Heart left ventricle (tissue), 16 donors: ENCODE measurements around the gene COL23A1. TPM values are rescaled to one million over a fixed set of nuclear protein-coding genes. Genes with fewer than 3 reads are reported as not detected.

Source experiments
- ATAC-seq, 4 donors: fragments of 200-7000 bp; cut with Tn5 transposase; one replicate each; pipeline ENCODE4 v1.9.1; 2020 to 2022; ENCODE audit warnings: moderate library complexity in 4 of 4, mild to moderate bottlenecking in 3 of 4, moderate number of reproducible peaks in 1 of 4
- DNase-seq, 5 donors: peaks; one replicate each; pipeline ENCODE4 v3.0.0-alpha.2; 2020
- H3K27ac ChIP-seq, 12 donors: fragments of 200-600 bp; sonication (generic) in 4 of 12; one replicate each; pipeline versions ENCODE4 v1.5.0 to v1.8.0; 2016 to 2022; ENCODE audit warnings: mild to moderate bottlenecking in 2 of 12
- H3K27me3 ChIP-seq, 9 donors: fragments of 200-600 bp; sonication (generic) in 2 of 9; one replicate each; pipeline versions ENCODE4 v1.5.1 to v1.8.0; 2016 to 2022; ENCODE audit warnings: mild to moderate bottlenecking in 3 of 9
- H3K36me3 ChIP-seq, 9 donors: fragments of 200-600 bp; sonication (generic) in 2 of 9; one replicate each; pipeline versions ENCODE4 v1.5.0 to v1.8.0; 2018 to 2022; ENCODE audit warnings: mild to moderate bottlenecking in 2 of 9
- H3K4me1 ChIP-seq, 12 donors: fragments of 200-600 bp; sonication (generic) in 4 of 12; one replicate each; pipeline versions ENCODE4 v1.5.0 to v1.8.0; 2016 to 2022; ENCODE audit warnings: mild to moderate bottlenecking in 3 of 12
- H3K4me3 ChIP-seq, 12 donors: fragments of 200-600 bp; sonication (generic) in 4 of 12; one replicate each; pipeline versions ENCODE4 v1.5.0 to v1.8.0; 2017 to 2022; ENCODE audit warnings: mild to moderate bottlenecking in 9 of 12, moderate library complexity in 4 of 12
- H3K9me3 ChIP-seq, 12 donors: fragments of 200-600 bp; sonication (generic) in 4 of 12; one replicate each; pipeline versions ENCODE4 v1.5.0 to v1.8.0; 2016 to 2022; ENCODE audit warnings: mild to moderate bottlenecking in 1 of 12
- CTCF ChIP-seq, 12 donors: fragments of 200-600 bp; sonication (generic) in 4 of 12; IDR thresholded peaks; one replicate each; pipeline versions ENCODE4 v1.5.0 to v1.8.0; 2018 to 2022; ENCODE audit warnings: antibody characterized with exemption in 12 of 12, mild to moderate bottlenecking in 5 of 12
- POLR2A ChIP-seq, 2 donors: fragments of 450-650 bp; IDR thresholded peaks; one replicate each; pipeline ENCODE4 v1.6.1; 2017; ENCODE audit warnings: antibody characterized with exemption in 2 of 2, mild to moderate bottlenecking in 2 of 2, moderate library complexity in 2 of 2
- WGBS, 4 donors: extraction: QIAGEN DNeasy Blood & Tissue Kit in 2 of 4; methylation state at CpG; one replicate each; pipeline versions ENCODE4 v1.1.5 to v1.1.7; 2013 to 2018; 5-methylcytosine and 5-hydroxymethylcytosine counted together
- intact Hi-C, 10 donors: fragments of 100-400 bp; cut with DNase I; formaldehyde crosslinking; loops; one replicate each; pipeline versions ENCODE4 v1.11.1 to v1.14.2; 2022
- polyA plus RNA-seq, 2 donors: library from polyadenylated mRNA; stranded (reverse); fragments of 200-250 nt; gene quantifications; one replicate each; pipeline ENCODE4 v1.2.3, GENCODE V29; 2013
- total RNA-seq, 9 donors: library from RNA; depleted of rRNA in 2 of 9; stranded (reverse); fragments of >200 nt in 2 of 9; fragmentation: NEBNext Ultra II Directional in 3 of 9; extraction: Animal tissue kit (Norgen Biotek cat#: 25700) in 3 of 9; gene quantifications; one replicate each; pipeline versions ENCODE4 v1.1.0 to v1.2.4, GENCODE V29; 2016 to 2023
- donor health status: ischemic (EF 13 %, LVEDD 7.1; RV severe dilation, severe dysfunction).
- donor health status: healthy with polysubstance abuse.
- donor health status: DM: no; HTN: yes; CAD: no.
- donor health status: DM: no; HTN: no; CAD: no.
- donor health status: ischemic (EF 25% LVEDD 6.9; RV normal size, moderate dysfunction).
- donor health status: ischemic (EF 25% LVEDD 5.7; RV mildly dilated, moderate dysfunction).
- donor health status: healthy.
- donor health status: DM: yes; HTN: yes; CAD: no.
- donor health status: ischemic (EF 35%, LVEDD 5.7; RV mildly dilated, moderate dysfunction).
- donor health status: nonischemic (EF 11% LVEDD 7.7; RV severe dilation, severe dysfunction).
- donor health status: DM: yes; HTN: yes; CAD: no.
- donor health status: PGD.
- donor health status: ischemic (EF 29% LVEDD 5.4; RV normal size, mild dysfunction).
- donor health status: nonischemic (EF 23%, LVEDD 6.1; RV moderate dilation, normal function).

Gene COL23A1
- total and polyA plus RNA-seq, 11 donors = 6.0 to 33.0 (median 18.8) TPM

GRCh38 chr5:178411083-178411482 is 179.1 kb downstream of the COL23A1 start:
- intact Hi-C loops = no loop called here
- no peak for ATAC-seq
- WGBS, 4 donors = 70 to 83% (median 76%) methylated on average over 2 of the region's 2 CpGs
- DNase-seq = no peak
- peaks cover 0 to 20% (median 5%) of the 10 kb centered on the region in 12 donors for H3K9me3 ChIP-seq
- no peaks in the 10 kb centered on the region for H3K4me1 ChIP-seq
- H3K4me3 ChIP-seq = no peak overlapping the region
- no peak overlapping the region for H3K27ac ChIP-seq
- H3K36me3 ChIP-seq = no peaks in the 10 kb centered on the region
- H3K27me3 ChIP-seq = peaks cover 0 to 5% (median 0%) of the 10 kb centered on the region in 9 donors
- TF ChIP-seq CTCF (IDR thresholded peaks at IDR 0.05) = no peak
- no peak for TF ChIP-seq POLR2A (IDR thresholded peaks at IDR 0.05)

- intact Hi-C loops = no loop called here
- Histone ChIP-seq H3K27me3 (peaks cover 0 to under 1% (median 0%) of the 10 kb centered on the region in 9 donors), H3K27ac (no peak overlapping the region), H3K36me3 (no peaks in the 10 kb centered on the region), H3K4me1 (no peaks in the 10 kb centered on the region), H3K4me3 (no peak overlapping the region), H3K9me3 (peaks cover 0 to 20% (median 5%) of the 10 kb centered on the region in 12 donors)
- TF ChIP-seq POLR2A (IDR thresholded peaks at IDR 0.05) (no peak), CTCF (IDR thresholded peaks at IDR 0.05) (no peak)
- ATAC-seq = no peak
- no peak for DNase-seq
- 83 to 89% (median 89%) methylated on average over 2 of the region's 2 CpGs for WGBS, 4 donors
Observed at GRCh38 chr5:178407646-178408045, 182.5 kb downstream of the COL23A1 start.

GRCh38 chr5:178404987-178405386 is 185.2 kb downstream of the COL23A1 start:
- H3K4me1 ChIP-seq = no peaks in the 10 kb centered on the region
- peaks cover 0 to 7% (median 0%) of the 10 kb centered on the region in 9 donors for H3K27me3 ChIP-seq
- no peaks in the 10 kb centered on the region for H3K36me3 ChIP-seq
- H3K4me3 ChIP-seq = no peak overlapping the region
- no peak for ATAC-seq
- no peak overlapping the region for H3K27ac ChIP-seq
- TF ChIP-seq POLR2A (IDR thresholded peaks at IDR 0.05) = no peak
- no peak for TF ChIP-seq CTCF (IDR thresholded peaks at IDR 0.05)
- H3K9me3 ChIP-seq = peaks cover 0 to 16% (median 5%) of the 10 kb centered on the region in 12 donors
- intact Hi-C loops = no loop called here
- WGBS, 4 donors = 84 to 89% (median 86%) methylated on average over 8 of the region's 8 CpGs
- DNase-seq = no peak

GRCh38 chr5:178403956-178404600 is 186.1 kb downstream of the COL23A1 start:
- no peak for TF ChIP-seq POLR2A (IDR thresholded peaks at IDR 0.05)
- no peak for TF ChIP-seq CTCF (IDR thresholded peaks at IDR 0.05)
- Histone ChIP-seq H3K4me3 (no peak overlapping the region), H3K27ac (no peak overlapping the region), H3K4me1 (no peaks in the 10 kb centered on the region), H3K9me3 (peaks cover 0 to 16% (median 5%) of the 10 kb centered on the region in 12 donors), H3K27me3 (peaks cover 0 to 7% (median 0%) of the 10 kb centered on the region in 9 donors), H3K36me3 (no peaks in the 10 kb centered on the region)
- 86 to 97% (median 92%) methylated on average over 10 of the region's 10 CpGs for WGBS, 4 donors
- no peak for ATAC-seq
- intact Hi-C loops = no loop called here
- DNase-seq = no peak
